GM21390 (cell line): Measurements from ENCODE around the gene ADAT3.

Experiments used
- ATAC-seq: cut with Tn5 transposase; IDR thresholded peaks from one replicate; pipeline ENCODE4 v1.9.1; 2021; ENCODE audit not compliant: unreplicated experiment

Gene ADAT3

DNA sequence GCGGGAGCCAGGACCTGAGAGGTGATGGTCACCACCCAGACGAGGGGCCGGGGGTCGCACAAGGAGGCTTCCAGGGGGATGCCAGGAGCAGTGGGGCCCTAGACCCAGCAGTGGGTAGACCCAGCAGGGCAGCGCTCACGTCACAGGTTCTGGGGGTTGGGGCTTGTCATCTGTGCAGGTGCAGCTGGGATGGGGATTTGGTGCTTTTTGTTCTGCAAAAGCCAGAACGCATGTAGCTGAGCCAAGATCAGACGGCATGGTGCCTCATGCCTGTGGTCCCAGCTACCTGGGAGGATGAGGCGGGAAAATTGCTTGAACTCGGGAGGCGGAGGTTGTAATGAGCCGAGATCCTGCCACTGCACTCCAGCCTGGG, 50.9 kb downstream of the ADAT3 start:
- no peak for ATAC-seq

- no peak for ATAC-seq
Measured at GRCh38 chr19:1956868-1957492, 51.8 kb downstream of the ADAT3 start.

GRCh38 chr19:1957562-1958248, 52.5 kb downstream of the ADAT3 start:
- ATAC-seq = no peak

- ATAC-seq = no peak
Measured at GRCh38 chr19:1959928-1960589, 54.9 kb downstream of the ADAT3 start.

- ATAC-seq = no peak
Measured at GRCh38 chr19:1961000-1961883, 56.0 kb downstream of the ADAT3 start.

DNA sequence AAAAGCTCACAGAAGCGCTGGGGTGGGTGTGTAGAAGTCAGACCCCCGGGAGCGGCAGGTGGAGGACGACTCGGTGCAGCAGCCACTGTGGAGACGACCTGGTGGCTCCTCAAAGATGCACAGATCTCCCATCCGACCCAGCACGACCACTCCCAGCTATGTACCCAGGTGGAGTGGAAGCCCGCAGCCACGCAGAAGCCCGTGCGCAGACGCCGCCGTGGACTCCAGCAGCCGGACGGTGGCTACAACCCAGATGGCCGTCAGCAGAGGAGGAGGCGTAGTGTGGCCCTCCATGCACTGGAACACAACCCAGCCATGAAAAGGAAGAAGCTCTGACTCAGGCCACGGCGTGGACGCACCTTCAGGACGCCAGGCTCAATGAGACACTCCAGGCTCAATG, 57.5 kb downstream of the ADAT3 start:
- ATAC-seq = no peak
